Lung (tissue), 12 donors: Measurements from ENCODE around the gene PLA2G5. TPM values are rescaled to one million over a fixed set of nuclear protein-coding genes. Genes with fewer than 3 reads are reported as not detected.

Experiments
- ATAC-seq: fragments of 200-7000 bp; cut with Tn5 transposase; one replicate; pipeline ENCODE4 v1.9.1; 2020; ENCODE audit warnings: moderate number of reproducible peaks; ENCODE audit not compliant: insufficient read depth, low FRiP score
- DNase-seq, 3 donors: peaks; one replicate each; pipeline ENCODE4 v3.0.0-alpha.2; 2013 to 2017
- H3K27ac ChIP-seq, 2 donors: one replicate each; pipeline ENCODE4 v1.5.1; 2013; ENCODE audit warnings: mild to moderate bottlenecking in 2 of 2, moderate library complexity in 2 of 2, control low read depth in 1 of 2, inconsistent platforms in 1 of 2, low read depth in 1 of 2, low read length in 1 of 2
- H3K27me3 ChIP-seq, 3 donors: one replicate each; pipeline ENCODE4 v1.5.1; 2013; ENCODE audit warnings: low read length in 2 of 3; ENCODE audit not compliant: control insufficient read depth in 3 of 3, insufficient read depth in 3 of 3
- H3K36me3 ChIP-seq, 4 donors: one replicate each; pipeline ENCODE4 v1.5.1; 2013; ENCODE audit warnings: low read length in 4 of 4, mild to moderate bottlenecking in 1 of 4, moderate library complexity in 1 of 4; ENCODE audit not compliant: control insufficient read depth in 4 of 4, insufficient read depth in 4 of 4
- H3K4me1 ChIP-seq, 5 donors: one replicate each; pipeline ENCODE4 v1.5.1; 2013; ENCODE audit warnings: low read length in 5 of 5, mild to moderate bottlenecking in 2 of 5, moderate library complexity in 1 of 5; ENCODE audit not compliant: control insufficient read depth in 5 of 5, insufficient read depth in 5 of 5
- H3K4me3 ChIP-seq: one replicate; pipeline ENCODE4 v1.5.1; 2013; ENCODE audit warnings: mild to moderate bottlenecking, control low read depth, moderate library complexity
- H3K9ac ChIP-seq, 2 donors: one replicate each; pipeline ENCODE4 v1.5.1; 2013; ENCODE audit warnings: low read length in 2 of 2, control low read depth in 1 of 2; ENCODE audit not compliant: insufficient read depth in 1 of 2
- H3K9me3 ChIP-seq, 4 donors: one replicate each; pipeline ENCODE4 v1.5.1; 2013; ENCODE audit warnings: low read length in 3 of 4, mild to moderate bottlenecking in 1 of 4, moderate library complexity in 1 of 4; ENCODE audit not compliant: control insufficient read depth in 4 of 4, insufficient read depth in 3 of 4
- WGBS, 2 donors: extraction: QIAGEN DNeasy Blood & Tissue Kit; methylation state at CpG; one replicate each; pipeline ENCODE4 v1.1.7; 2013; 5-methylcytosine and 5-hydroxymethylcytosine counted together
- polyA plus RNA-seq, 2 donors: library from polyadenylated mRNA; stranded (reverse); fragments of 200-250 nt; gene quantifications; one replicate each; pipeline ENCODE4 v1.2.1, GENCODE V29; 2013
- total RNA-seq, 2 donors: library from RNA; depleted of rRNA in 1 of 2; stranded (reverse); fragments of >200 nt in 1 of 2; gene quantifications; one replicate each; pipeline ENCODE4 v1.2.1, GENCODE V29; 2014 to 2021
- TF ChIP-seq, protein P1 (sequence below): IDR thresholded peaks from 2 replicates; pipeline ENCODE4 v1.5.1; 2012; ENCODE audit warnings: mild to moderate bottlenecking; ENCODE audit errors: control extremely low read depth, extremely low read depth
- donor health status: control.
- donor health status: control.
- donor health status: Bipolar disorder and iron deficiency.
- donor health status: healthy.
- donor health status: DM: yes; HTN: yes; CAD: no.

PLA2G5 gene
- total and polyA plus RNA-seq, 4 donors, result 1.1 to 6.5 (median 2.6) TPM

DNA sequence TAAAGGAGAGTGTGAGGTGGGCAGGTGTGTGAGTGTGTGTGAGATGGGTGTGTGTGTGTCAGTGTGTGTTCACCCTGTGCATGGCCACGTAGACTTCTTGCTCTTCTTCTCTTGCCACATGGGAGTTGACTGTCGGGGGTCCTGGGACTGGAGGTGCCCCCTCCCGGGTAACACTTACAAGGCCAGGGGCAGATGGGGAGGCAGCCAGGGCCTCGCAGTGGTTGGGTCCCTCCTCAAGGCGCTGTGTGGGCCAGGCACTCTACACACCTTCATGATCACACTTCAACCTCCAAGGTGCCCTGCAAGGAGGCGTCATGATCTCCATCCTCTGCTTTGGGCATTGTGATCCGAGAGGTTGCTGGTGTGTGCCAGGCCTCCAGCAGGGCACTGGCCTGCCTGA, 71.5 kb downstream of the PLA2G5 start:
- peaks cover 0 to 10% (median 0%) of the 10 kb centered on the region in 5 donors for H3K4me1 ChIP-seq
- TF ChIP-seq, protein P1, sequence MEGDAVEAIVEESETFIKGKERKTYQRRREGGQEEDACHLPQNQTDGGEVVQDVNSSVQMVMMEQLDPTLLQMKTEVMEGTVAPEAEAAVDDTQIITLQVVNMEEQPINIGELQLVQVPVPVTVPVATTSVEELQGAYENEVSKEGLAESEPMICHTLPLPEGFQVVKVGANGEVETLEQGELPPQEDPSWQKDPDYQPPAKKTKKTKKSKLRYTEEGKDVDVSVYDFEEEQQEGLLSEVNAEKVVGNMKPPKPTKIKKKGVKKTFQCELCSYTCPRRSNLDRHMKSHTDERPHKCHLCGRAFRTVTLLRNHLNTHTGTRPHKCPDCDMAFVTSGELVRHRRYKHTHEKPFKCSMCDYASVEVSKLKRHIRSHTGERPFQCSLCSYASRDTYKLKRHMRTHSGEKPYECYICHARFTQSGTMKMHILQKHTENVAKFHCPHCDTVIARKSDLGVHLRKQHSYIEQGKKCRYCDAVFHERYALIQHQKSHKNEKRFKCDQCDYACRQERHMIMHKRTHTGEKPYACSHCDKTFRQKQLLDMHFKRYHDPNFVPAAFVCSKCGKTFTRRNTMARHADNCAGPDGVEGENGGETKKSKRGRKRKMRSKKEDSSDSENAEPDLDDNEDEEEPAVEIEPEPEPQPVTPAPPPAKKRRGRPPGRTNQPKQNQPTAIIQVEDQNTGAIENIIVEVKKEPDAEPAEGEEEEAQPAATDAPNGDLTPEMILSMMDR, result no peak
- no peak overlapping the region for H3K4me3 ChIP-seq
- H3K27ac ChIP-seq, result no peak overlapping the region
- no peaks in the 10 kb centered on the region for H3K9me3 ChIP-seq
- no peaks in the 10 kb centered on the region for H3K36me3 ChIP-seq
- 90 to 98% methylated on average over 6 to 7 of the region's 7 CpGs for WGBS, 2 donors
- DNase-seq (no peak), ATAC-seq (no peak)
- H3K27me3 ChIP-seq, result no peaks in the 10 kb centered on the region
- H3K9ac ChIP-seq, result no peak overlapping the region

Other genes with a start within 250 kb of the PLA2G5 start
- 1 to 10 TPM; 7.8 to 8.6 TPM for gene OTUD3, start 187.8 kb upstream of the PLA2G5 start, total RNA-seq
- 1 to 10 TPM; 1.7 to 5.5 TPM for gene OTUD3, start 187.8 kb upstream of the PLA2G5 start, polyA plus RNA-seq
- gene PLA2G2E, start 146.6 kb upstream of the PLA2G5 start, total RNA-seq, result not detected
- not detected for gene PLA2G2E, start 146.6 kb upstream of the PLA2G5 start, polyA plus RNA-seq
- 10 to 100 TPM in 1 of 2 donors, 1 to 10 TPM in 1; 1.8 to 33.1 TPM for gene PLA2G2A, start 90.6 kb upstream of the PLA2G5 start, total RNA-seq
- 100 to 1,000 TPM in 1 of 2 donors, 10 to 100 TPM in 1; 29.5 to 168 TPM for gene PLA2G2A, start 90.6 kb upstream of the PLA2G5 start, polyA plus RNA-seq
- under 1 TPM in 1 of 2 donors, not detected in 1; 0.57 TPM for gene PLA2G2D, start 49.3 kb downstream of the PLA2G5 start, total RNA-seq
- gene PLA2G2D, start 49.3 kb downstream of the PLA2G5 start, polyA plus RNA-seq, result under 1 TPM; 0.06 TPM
- not detected for gene PLA2G2F, start 69.1 kb downstream of the PLA2G5 start, total RNA-seq
- gene PLA2G2F, start 69.1 kb downstream of the PLA2G5 start, polyA plus RNA-seq, result not detected
- gene UBXN10, start 115.9 kb downstream of the PLA2G5 start, total RNA-seq, result 10 to 100 TPM; 19.2 to 19.7 TPM
- gene UBXN10, start 115.9 kb downstream of the PLA2G5 start, polyA plus RNA-seq, result 1 to 10 TPM; 2.5 to 5.3 TPM
- under 1 TPM in 1 of 2 donors, not detected in 1; 0.09 TPM for gene PLA2G2C, start 116.3 kb downstream of the PLA2G5 start, total RNA-seq
- not detected for gene PLA2G2C, start 116.3 kb downstream of the PLA2G5 start, polyA plus RNA-seq
- under 1 TPM; 0.31 to 0.40 TPM for gene VWA5B1, start 220.7 kb downstream of the PLA2G5 start, total RNA-seq
- gene VWA5B1, start 220.7 kb downstream of the PLA2G5 start, polyA plus RNA-seq, result under 1 TPM; 0.02 to 0.22 TPM